Measurements from ENCODE around the gene TRAF7. TPM values are rescaled to one million over a fixed set of nuclear protein-coding genes. Genes with fewer than 3 reads are reported as not detected.
A peak's percentile ranks its signal among the peaks of the same experiment; 100 is the strongest.

The TRAF7 gene
- total and polyA plus RNA-seq, 2 of the 13 experiments (the other 11 are each of a cell fraction or from before 2014, with no cell fraction given): 47.9 to 65.6 TPM

DNA sequence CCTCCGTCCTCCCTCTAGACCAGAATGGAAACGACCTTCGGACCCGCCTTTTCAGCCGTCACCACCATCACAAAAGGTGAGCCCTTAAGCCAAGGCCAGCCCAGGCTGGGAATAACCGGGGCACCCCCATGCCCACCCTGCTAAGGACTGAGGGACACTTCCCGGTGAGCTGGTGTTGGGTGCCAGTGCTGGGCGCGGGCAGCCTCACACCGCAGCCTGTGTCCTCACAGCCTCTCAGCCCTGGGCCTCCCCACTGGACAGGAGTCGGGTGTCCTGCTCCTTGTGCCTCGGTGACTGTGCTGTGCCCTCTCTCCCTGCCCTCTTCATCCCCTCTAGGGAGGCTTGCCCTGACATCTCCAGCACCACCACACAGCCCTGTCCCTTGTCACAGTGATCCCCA, 10.3 kb downstream of the TRAF7 start:
- H3K36me3 ChIP-seq (replicated peaks in 1 of 2; ENCODE audit: control insufficient read depth in 1 of 2, insufficient read depth in 2 of 2, low read length in 2 of 2): peaks cover 13 to 31% of the 10 kb centered on the region in 2 experiments; a peak in 3 of 5 replicates
- no peak overlapping the region for H3K27ac ChIP-seq (ENCODE audit: extremely low read length, insufficient read depth, low read length)
- TF ChIP-seq NFE2L2 (IDR thresholded peaks at IDR 0.05; ENCODE audit: low read length) (no peak), SMARCC2 (IDR thresholded peaks at IDR 0.05) (no peak), ZNF614 (CRISPR knock-in tag; IDR thresholded peaks at IDR 0.05; ENCODE audit: borderline replicate concordance) (no peak), ZNF792 (CRISPR knock-in tag; IDR thresholded peaks at IDR 0.05) (no peak), RBM39 (IDR thresholded peaks at IDR 0.05; ENCODE audit: low read depth, low read length, poor library complexity, severe bottlenecking) (no peak), ZNF263 (CRISPR knock-in tag; IDR thresholded peaks at IDR 0.05) (0 out of 2 replicates have a peak, but pooled peaks have one; percentile 29), ZBTB1 (CRISPR knock-in tag; IDR thresholded peaks at IDR 0.05; ENCODE audit: borderline replicate concordance) (no peak), ZBTB42 (CRISPR knock-in tag; IDR thresholded peaks at IDR 0.05) (no peak), GTF3A (CRISPR knock-in tag; conservative IDR thresholded peaks at IDR 0.05) (no peak), ZSCAN9 (CRISPR knock-in tag; IDR thresholded peaks at IDR 0.05; ENCODE audit: borderline replicate concordance) (no peak), SP2 (CRISPR knock-in tag; IDR thresholded peaks at IDR 0.05) (no peak), HMG20A (CRISPR knock-in tag; IDR thresholded peaks at IDR 0.05; ENCODE audit: borderline replicate concordance) (no peak), HNRNPL (IDR thresholded peaks at IDR 0.05; ENCODE audit: low read depth, low read length) (0 out of 2 replicates have a peak, but pooled peaks have one; percentile 18)
- TF ChIP-seq, protein P1, sequence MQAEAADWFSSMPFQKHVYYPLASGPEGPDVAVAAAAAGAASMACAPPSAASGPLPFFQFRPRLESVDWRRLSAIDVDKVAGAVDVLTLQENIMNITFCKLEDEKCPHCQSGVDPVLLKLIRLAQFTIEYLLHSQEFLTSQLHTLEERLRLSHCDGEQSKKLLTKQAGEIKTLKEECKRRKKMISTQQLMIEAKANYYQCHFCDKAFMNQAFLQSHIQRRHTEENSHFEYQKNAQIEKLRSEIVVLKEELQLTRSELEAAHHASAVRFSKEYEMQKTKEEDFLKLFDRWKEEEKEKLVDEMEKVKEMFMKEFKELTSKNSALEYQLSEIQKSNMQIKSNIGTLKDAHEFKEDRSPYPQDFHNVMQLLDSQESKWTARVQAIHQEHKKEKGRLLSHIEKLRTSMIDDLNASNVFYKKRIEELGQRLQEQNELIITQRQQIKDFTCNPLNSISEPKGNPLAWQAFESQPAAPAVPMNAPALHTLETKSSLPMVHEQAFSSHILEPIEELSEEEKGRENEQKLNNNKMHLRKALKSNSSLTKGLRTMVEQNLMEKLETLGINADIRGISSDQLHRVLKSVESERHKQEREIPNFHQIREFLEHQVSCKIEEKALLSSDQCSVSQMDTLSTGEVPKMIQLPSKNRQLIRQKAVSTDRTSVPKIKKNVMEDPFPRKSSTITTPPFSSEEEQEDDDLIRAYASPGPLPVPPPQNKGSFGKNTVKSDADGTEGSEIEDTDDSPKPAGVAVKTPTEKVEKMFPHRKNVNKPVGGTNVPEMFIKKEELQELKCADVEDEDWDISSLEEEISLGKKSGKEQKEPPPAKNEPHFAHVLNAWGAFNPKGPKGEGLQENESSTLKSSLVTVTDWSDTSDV (CRISPR knock-in tag; IDR thresholded peaks at IDR 0.05): no peak
- TF ChIP-seq, protein P2, sequence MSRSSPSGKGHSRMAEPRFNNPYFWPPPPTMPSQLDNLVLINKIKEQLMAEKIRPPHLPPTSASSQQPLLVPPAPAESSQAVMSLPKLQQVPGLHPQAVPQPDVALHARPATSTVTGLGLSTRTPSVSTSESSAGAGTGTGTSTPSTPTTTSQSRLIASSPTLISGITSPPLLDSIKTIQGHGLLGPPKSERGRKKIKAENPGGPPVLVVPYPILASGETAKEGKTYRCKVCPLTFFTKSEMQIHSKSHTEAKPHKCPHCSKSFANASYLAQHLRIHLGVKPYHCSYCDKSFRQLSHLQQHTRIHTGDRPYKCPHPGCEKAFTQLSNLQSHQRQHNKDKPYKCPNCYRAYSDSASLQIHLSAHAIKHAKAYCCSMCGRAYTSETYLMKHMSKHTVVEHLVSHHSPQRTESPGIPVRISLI (CRISPR knock-in tag; IDR thresholded peaks at IDR 0.05; ENCODE audit: borderline replicate concordance): no peak
- TF ChIP-seq, protein P3, sequence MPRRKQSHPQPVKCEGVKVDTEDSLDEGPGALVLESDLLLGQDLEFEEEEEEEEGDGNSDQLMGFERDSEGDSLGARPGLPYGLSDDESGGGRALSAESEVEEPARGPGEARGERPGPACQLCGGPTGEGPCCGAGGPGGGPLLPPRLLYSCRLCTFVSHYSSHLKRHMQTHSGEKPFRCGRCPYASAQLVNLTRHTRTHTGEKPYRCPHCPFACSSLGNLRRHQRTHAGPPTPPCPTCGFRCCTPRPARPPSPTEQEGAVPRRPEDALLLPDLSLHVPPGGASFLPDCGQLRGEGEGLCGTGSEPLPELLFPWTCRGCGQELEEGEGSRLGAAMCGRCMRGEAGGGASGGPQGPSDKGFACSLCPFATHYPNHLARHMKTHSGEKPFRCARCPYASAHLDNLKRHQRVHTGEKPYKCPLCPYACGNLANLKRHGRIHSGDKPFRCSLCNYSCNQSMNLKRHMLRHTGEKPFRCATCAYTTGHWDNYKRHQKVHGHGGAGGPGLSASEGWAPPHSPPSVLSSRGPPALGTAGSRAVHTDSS (CRISPR knock-in tag; conservative IDR thresholded peaks at IDR 0.05): no peak
- no peak for ATAC-seq
- no peak for FAIRE-seq
- H3K9ac ChIP-seq (ENCODE audit: insufficient read depth, low read depth, low read length): no peak overlapping the region
- DNase-seq (ENCODE audit: low spot score): no peak
- no peak overlapping the region for H3K4me2 ChIP-seq (ENCODE audit: low read depth, low read length)
- no peak overlapping the region for H2AFZ ChIP-seq (ENCODE audit: low read length)
- peaks cover 14% of the 10 kb centered on the region; the same call in 1 of the 2 replicates for H4K20me1 ChIP-seq (ENCODE audit: insufficient read depth, low read length)
- no peaks in the 10 kb centered on the region for H3K9me3 ChIP-seq (ENCODE audit: low read length)
- intact Hi-C loops (cut with micrococcal nuclease; ENCODE audit: unreplicated experiment): no loop called here
- ChIA-PET CTCF (ENCODE audit: low intra/inter-chr PET ratio, low total read pairs) (no interaction called here), POLR2A (interaction anchor here (2.2 to 2.9 kb wide), 2 partner anchors 9 to 11 kb away, joined by 8 to 12 read pairs; partner anchors contain the start of gene TRAF7)
- H3K4me1 ChIP-seq (ENCODE audit: insufficient read depth, low read length): peaks cover 49% of the 10 kb centered on the region
- no peak overlapping the region for H3K4me3 ChIP-seq (replicated peaks in 1 of 3; ENCODE audit: insufficient read depth in 1 of 3, low read depth in 2 of 3, low read length in 3 of 3)
- BruUV-seq (replicated peaks): no TSS peak
- no peaks in the 10 kb centered on the region for H3K27me3 ChIP-seq (ENCODE audit: control insufficient read depth in 1 of 2, insufficient read depth in 2 of 2, low read length in 2 of 2)
- peaks cover 22% of the 10 kb centered on the region for H3K79me2 ChIP-seq (ENCODE audit: insufficient read depth, low read length)
- 93% methylated on average over 5 of the region's 12 CpGs for WGBS (ENCODE audit: low lambda C conversion rate)
- in situ Hi-C loops (cut with HindIII; ENCODE audit: extremely low pct_ligation_motif_present, low pct_unique_long_range_greater_than_20kb): no loop called here
